Measurements from ENCODE around the gene ABCB6. TPM values are rescaled to one million over a fixed set of nuclear protein-coding genes. Genes with fewer than 3 reads are reported as not detected.
A peak's percentile ranks its signal among the peaks of the same experiment; 100 is the strongest.

ABCB6 gene
- total and polyA plus RNA-seq, 2 of the 8 experiments (the other 6 are each of a cell fraction or from before 2014, with no cell fraction given): 44.9 to 50.6 TPM

DNA sequence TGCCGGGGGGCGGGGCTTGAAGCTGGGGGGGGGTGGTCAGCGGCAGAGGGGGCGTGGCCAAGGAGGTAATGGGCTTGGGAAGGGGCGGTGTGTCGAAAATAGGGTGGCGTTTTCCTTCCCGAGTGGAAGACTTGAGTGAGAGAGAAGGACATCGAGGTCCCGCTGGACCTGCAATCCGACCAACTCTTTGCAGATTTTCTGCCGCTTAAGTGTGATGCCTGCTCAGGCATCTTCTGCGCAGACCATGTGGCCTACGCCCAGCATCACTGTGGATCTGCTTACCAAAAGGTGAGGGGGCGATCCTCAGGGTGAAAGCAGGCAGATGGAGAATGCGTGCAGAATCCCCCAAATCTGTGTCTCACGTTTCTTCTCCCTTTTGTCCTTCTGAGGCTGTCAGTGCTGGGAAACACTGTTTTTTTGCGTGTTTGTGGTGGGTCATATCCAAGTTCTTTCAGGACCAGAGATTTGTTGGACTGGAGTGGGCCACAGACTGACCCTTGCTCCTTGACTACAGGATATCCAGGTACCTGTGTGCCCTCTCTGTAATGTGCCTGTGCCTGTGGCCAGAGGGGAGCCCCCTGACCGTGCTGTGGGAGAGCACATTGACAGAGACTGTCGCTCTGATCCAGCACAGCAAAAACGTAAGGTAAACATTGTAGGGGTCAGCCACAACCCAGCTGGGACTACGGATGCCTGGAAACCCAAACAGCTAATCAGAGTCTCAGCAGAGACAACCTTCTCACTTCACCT is 11.4 kb downstream of the ABCB6 start:
- H2AFZ ChIP-seq (ENCODE audit: low read length): peak overlapping the region; percentile 92; the same call in 1 of the 2 replicates
- H3K4ac ChIP-seq (replicated peaks; ENCODE audit: insufficient read length, low read depth, low read length): no peak overlapping the region
- peak overlapping the region; percentile 56 to 72 (median 64) for H3K4me3 ChIP-seq (ENCODE audit: extremely low read depth in 1 of 4, insufficient read depth in 2 of 4, low read depth in 3 of 4, low read length in 4 of 4)
- H3K9me3 ChIP-seq (ENCODE audit: insufficient read depth in 2 of 2, low read depth in 1 of 2, low read length in 1 of 2): no peaks in the 10 kb centered on the region; a peak in 1 of 4 replicates
- no peak overlapping the region for H3K23ac ChIP-seq (ENCODE audit: insufficient read length)
- peaks cover 0 to 6% (median 3%) of the 10 kb centered on the region in 4 experiments; a peak in 5 of 7 replicates for H3K4me1 ChIP-seq (replicated peaks in 1 of 4; ENCODE audit: control insufficient read depth in 3 of 4, insufficient read depth in 4 of 4, low read length in 3 of 4)
- no peak overlapping the region for H2BK15ac ChIP-seq (ENCODE audit: low read length)
- H2BK12ac ChIP-seq (ENCODE audit: low read depth, low read length): no peak overlapping the region
- DNase-seq (ENCODE audit: low read depth in 1 of 2, low spot score in 2 of 2) (no peak), FAIRE-seq (no peak)
- H2BK120ac ChIP-seq (replicated peaks; ENCODE audit: low read depth, low read length): no peak overlapping the region
- H4K20me1 ChIP-seq (replicated peaks in 1 of 2; ENCODE audit: control insufficient read depth in 1 of 2, insufficient read depth in 2 of 2, low read length in 2 of 2): peaks cover 0 to 2% of the 10 kb centered on the region in 2 experiments
- H4K8ac ChIP-seq (ENCODE audit: extremely low read depth, insufficient read depth, low read length): no peak overlapping the region; the same call in 1 of the 2 replicates
- TF ChIP-seq MAX (IDR thresholded peaks at IDR 0.05) (0 out of 2 replicates have a peak, but pooled peaks have one; percentile 47), EGR1 (IDR thresholded peaks at IDR 0.05; ENCODE audit: borderline replicate concordance, low read depth, low read length) (no peak), SIN3A (conservative IDR thresholded peaks at IDR 0.05 in 1 of 2, IDR thresholded peaks at IDR 0.05 in 1 of 2; ENCODE audit: low read depth in 1 of 2, low read length in 2 of 2) (0 out of 4 replicates have a peak, but pooled peaks of 1 of the 2 experiments have one; percentile 20), JUN (IDR thresholded peaks at IDR 0.05; ENCODE audit: low read depth, low read length) (no peak), POLR2AphosphoS5 (IDR thresholded peaks at IDR 0.05; ENCODE audit: low read depth, low read length) (0 out of 2 replicates have a peak, but pooled peaks have one; percentile 18)
- H3K4me2 ChIP-seq (ENCODE audit: insufficient read depth in 1 of 2, low read depth in 2 of 2, low read length in 2 of 2): peak overlapping the region; percentile 91 to 100
- H3K56ac ChIP-seq (replicated peaks; ENCODE audit: insufficient read length, low read depth, low read length): no peak overlapping the region
- H2AK5ac ChIP-seq (ENCODE audit: low read depth, low read length): no peak overlapping the region
- no peak overlapping the region for H3K18ac ChIP-seq (ENCODE audit: extremely low read depth, low read length)
- peak overlapping the region in 2 of 4 experiments; percentile 39 to 73; a peak in 3 of 7 replicates for H3K9ac ChIP-seq (replicated peaks in 1 of 4; ENCODE audit: extremely low read depth in 1 of 4, low read depth in 3 of 4, low read length in 3 of 4)
- H3K79me1 ChIP-seq (ENCODE audit: low read depth, low read length): no peaks in the 10 kb centered on the region
- no peaks in the 10 kb centered on the region for H3K27me3 ChIP-seq (replicated peaks in 1 of 4; ENCODE audit: control insufficient read depth in 3 of 4, extremely low read depth in 1 of 4, insufficient read depth in 3 of 4, low read length in 3 of 4)
- H4K91ac ChIP-seq (replicated peaks; ENCODE audit: insufficient read length, low read length): no peak overlapping the region
- H3K23me2 ChIP-seq (ENCODE audit: low read depth, low read length): peaks cover 10% of the 10 kb centered on the region
- H4K5ac ChIP-seq (ENCODE audit: insufficient read length, low read depth, low read length): no peak overlapping the region
- no peaks in the 10 kb centered on the region for H3K79me2 ChIP-seq (ENCODE audit: control insufficient read depth in 1 of 2, insufficient read depth in 2 of 2, low read length in 2 of 2)
- no peak overlapping the region; the same call in 1 of the 2 replicates for H2BK5ac ChIP-seq (ENCODE audit: low read depth, low read length)
- peak overlapping the region; percentile 27; the same call in 1 of the 2 replicates for H3K27ac ChIP-seq (ENCODE audit: low read depth, low read length)
- CTCF ChIA-PET (ENCODE audit: partially characterized antibody): interaction anchor here (0.8 to 2.4 kb wide), 10 partner anchors 9 to 424 kb away, joined by 3 to 8 read pairs (median 3); no protein-coding TSS in a partner anchor
- H2BK20ac ChIP-seq (ENCODE audit: low read length): no peak overlapping the region
- WGBS, 2 experiments (ENCODE audit: extremely low coverage in 1 of 2, insufficient coverage in 1 of 2, insufficient read length in 1 of 2, insufficient replicate concordance in 2 of 2, low coverage in 1 of 2, low lambda C conversion rate in 2 of 2, missing lambda C conversion rate in 1 of 2): 46% methylated on average over 14 of the region's 22 CpGs; no CpG with 5 or more reads in 1 of the 2 experiments
- no peak overlapping the region for H3K14ac ChIP-seq (ENCODE audit: insufficient read length)
- POLR2A ChIA-PET (ENCODE audit: partially characterized antibody): interaction anchor here (0.9 to 6.1 kb wide), 9 partner anchors 11 to 45 kb away, joined by 3 to 101 read pairs (median 7); partner anchors contain the start of genes ABCB6, ANKZF1, ATG9A and CNPPD1
- H3K36me3 ChIP-seq (ENCODE audit: control insufficient read depth in 2 of 4, insufficient read depth in 4 of 4, low read length in 3 of 4): peaks cover 3 to 24% (median 10%) of the 10 kb centered on the region in 4 experiments; a peak in 7 of 8 replicates

Measured in H1 (cell line).